ENCODE results near the gene PI3. TPM values are rescaled to one million over a fixed set of nuclear protein-coding genes. Genes with fewer than 3 reads are reported as not detected.
"Not testable (repeated sequence)": the region's sequence is repeated elsewhere in the genome, so short reads cannot be mapped to it uniquely, and the experiment has no call there.

Gene PI3, protein sequence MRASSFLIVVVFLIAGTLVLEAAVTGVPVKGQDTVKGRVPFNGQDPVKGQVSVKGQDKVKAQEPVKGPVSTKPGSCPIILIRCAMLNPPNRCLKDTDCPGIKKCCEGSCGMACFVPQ
- polyA plus RNA-seq (ENCODE audit: insufficient read length in 3 of 3) = not detected
- long read RNA-seq, donor 1 = 0 reads
- long read RNA-seq, donor 2 = 0 reads
- long read RNA-seq, donor 3 = 0 reads
- long read RNA-seq, donor 4 = 0 reads
- long read RNA-seq, donor 5 = 0 reads
- long read RNA-seq, donor 6 = 0 reads
- long read RNA-seq, donor 7 = 0 reads
- long read RNA-seq, donor 8 = 0 reads
- long read RNA-seq, donor 9 = 0 reads
- long read RNA-seq, donor 10 = 0 reads
- long read RNA-seq, donor 11 = 0 reads
- long read RNA-seq, donor 12, partial matches to known transcripts = 0 of 1 reads
- long read RNA-seq, donor 12, other reads (novel, unspliced or antisense) = 0 of 1 reads
- long read RNA-seq, donor 13 = 0 reads
- long read RNA-seq, donor 14 = 0 reads
- long read RNA-seq, donor 15, partial matches to known transcripts = 0 of 1 reads
- long read RNA-seq, donor 15, other reads (novel, unspliced or antisense) = 0 of 1 reads
- long read RNA-seq, donor 16 = 0 reads

DNA sequence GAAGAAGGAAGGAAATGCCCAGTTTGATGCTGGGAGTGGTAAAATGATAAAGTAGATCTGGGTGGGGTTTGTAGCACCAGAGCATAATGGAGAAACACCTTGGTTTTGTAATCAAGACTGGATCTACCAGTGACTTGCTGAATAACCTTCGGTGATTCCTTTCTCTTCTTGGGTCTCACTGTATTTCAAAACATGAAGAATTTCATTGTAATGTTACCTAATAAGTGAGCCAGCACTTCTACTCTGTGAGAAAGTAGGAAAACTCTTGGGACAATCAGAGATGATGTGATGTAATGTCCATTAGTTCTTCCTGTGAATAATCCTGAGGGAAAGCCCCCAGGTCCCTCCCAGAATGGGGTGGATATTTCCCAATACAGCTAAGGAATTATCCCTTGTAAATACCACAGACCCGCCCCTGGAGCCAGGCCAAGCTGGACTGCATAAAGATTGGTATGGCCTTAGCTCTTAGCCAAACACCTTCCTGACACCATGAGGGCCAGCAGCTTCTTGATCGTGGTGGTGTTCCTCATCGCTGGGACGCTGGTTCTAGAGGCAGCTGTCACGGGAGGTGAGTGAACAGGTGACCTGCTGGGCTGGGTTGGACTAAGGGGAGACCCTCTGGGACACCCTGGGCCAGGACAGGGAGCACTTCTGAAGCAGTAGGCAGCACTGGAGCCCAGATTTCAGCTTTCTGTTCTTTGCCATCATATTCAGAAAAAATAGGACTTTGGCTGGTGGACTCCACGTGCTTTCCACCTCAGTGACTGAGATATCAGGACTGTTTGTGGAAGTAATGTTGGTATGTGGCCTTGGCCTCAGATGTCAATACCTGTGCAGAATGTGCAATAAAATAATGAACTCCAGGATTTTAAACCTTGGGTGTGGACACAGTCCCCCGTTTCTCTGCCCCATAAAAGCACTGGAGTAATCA, at the start of gene PI3:
Gene PI3, plus strand, starts transcription at position 469 of the 931 bp plus-strand sequence. Its CDS starts 21 bp downstream, at position 490.
- no peak for DNase-seq

GRCh38 chr20:45128099-45128498, 46.6 kb upstream of the PI3 start:
- peak; percentile 19 for DNase-seq

- no peak for DNase-seq
These were observed 37.8 kb upstream of the PI3 start for GRCh38 chr20:45136911-45137310.

- no peak for DNase-seq
These were observed 36.0 kb upstream of the PI3 start for GRCh38 chr20:45138561-45139300.

GRCh38 chr20:45139733-45140375, 34.8 kb upstream of the PI3 start:
- DNase-seq = not testable (repeated sequence)

GRCh38 chr20:45140836-45141235, 33.9 kb upstream of the PI3 start:
- no peak for DNase-seq

GRCh38 chr20:45149062-45149461, 25.6 kb upstream of the PI3 start:
- no peak for DNase-seq

GRCh38 chr20:45152405-45152804, 22.3 kb upstream of the PI3 start:
- DNase-seq = no peak

- DNase-seq = no peak
These were observed 21.6 kb upstream of the PI3 start for GRCh38 chr20:45153147-45153546.

DNA sequence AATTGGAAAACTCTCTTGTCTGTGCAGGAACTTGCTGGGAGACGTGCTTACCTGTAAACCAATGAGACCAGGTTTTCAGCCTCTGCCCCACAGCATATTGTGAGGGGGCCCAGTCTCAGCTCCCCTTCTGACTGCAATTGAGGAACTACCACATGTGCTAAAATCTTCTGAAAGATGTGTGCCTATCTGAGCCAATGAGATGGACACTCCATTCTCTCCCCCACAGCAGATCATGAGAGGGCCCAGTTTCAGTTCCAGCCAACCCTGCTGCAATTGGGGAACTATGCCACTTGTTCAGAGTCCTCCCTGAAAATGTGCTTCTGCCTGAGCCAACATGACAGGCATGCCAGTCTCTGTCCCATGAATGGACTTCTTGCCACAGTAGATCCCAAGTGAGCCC, 20.9 kb upstream of the PI3 start:
- DNase-seq = no peak

DNA sequence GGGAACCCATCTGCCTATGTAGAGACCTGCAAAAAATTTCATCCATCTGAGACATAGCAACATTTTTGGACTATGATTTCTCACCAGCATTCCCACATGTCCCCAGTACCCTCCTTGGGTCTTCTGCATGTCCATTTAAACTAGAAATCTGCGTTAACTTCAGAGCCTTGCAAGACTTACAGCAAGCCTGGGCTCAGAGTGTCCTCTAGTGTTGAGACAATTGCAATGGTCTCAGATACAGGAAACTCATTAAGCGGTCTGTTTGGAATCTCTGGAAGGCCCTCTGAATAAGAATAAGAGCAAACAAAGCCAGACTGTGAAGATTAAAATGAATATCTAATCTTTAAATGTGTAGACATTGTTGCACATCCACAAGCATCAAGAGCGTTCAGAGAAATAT, 20.5 kb upstream of the PI3 start:
- DNase-seq = no peak

DNA sequence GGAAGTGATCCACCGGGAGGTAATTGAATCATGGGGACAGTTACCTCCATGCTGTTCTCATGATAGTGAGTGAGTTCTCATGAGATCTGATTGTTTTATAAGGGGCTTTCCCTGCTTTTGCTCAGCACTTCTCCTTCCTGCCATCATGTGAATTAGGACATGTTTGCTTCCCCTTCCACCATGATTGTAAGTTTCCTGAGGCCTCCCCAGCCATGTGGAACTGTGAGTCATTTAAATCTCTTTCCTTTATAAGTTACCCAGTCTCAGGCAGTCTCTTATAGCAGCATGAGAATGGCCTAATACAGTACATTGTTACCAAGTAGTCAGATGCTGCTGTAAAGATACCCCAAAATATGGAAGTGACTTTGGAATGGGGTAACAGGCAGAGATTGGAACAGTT, 19.9 kb upstream of the PI3 start:
- not testable (repeated sequence) for DNase-seq

GRCh38 chr20:45156713-45157112, 18.0 kb upstream of the PI3 start:
- DNase-seq = no peak

- no peak for DNase-seq
These were observed 16.7 kb upstream of the PI3 start for GRCh38 chr20:45157962-45158361.

GRCh38 chr20:45163083-45163803, 11.5 kb upstream of the PI3 start:
- DNase-seq = no peak

GRCh38 chr20:45164906-45165305, 9.8 kb upstream of the PI3 start:
- no peak for DNase-seq

GRCh38 chr20:45173522-45173921, 1.2 kb upstream of the PI3 start:
- DNase-seq = no peak

DNA sequence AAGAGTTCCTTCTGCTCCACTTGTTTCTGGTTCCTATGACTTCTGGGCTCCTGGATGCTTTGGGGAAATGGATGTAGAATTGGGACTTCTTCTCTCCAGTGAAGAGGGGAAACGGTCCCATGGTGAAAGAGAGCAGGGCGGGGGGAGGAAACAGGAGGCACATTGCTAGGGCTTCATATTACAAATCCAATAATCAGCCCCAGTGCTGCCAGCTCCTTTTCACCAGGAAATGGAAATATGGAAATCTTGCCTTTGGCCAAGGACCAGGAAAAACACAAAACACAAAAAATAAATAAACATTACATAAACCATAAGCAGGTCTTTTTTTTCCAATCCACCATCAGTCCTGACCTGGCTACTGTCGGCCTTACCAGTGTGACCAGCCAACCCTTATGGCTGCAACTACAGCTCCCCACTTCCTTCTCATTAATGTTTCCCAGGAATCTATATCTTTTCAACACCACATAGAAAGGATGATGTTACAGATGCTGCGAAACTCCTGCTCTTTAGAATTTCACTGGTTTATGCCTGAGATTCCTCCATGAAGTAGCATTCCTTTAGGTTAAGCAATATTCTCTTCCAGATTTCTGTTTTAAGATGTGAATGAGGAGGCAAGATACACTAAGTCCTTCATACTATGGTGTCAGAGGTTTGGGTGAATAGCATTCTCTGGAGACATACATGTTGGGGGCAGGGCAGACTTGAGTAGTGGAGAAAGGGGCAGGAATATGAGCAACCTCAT, 2.0 kb downstream of the PI3 start:
- DNase-seq = no peak

DNA sequence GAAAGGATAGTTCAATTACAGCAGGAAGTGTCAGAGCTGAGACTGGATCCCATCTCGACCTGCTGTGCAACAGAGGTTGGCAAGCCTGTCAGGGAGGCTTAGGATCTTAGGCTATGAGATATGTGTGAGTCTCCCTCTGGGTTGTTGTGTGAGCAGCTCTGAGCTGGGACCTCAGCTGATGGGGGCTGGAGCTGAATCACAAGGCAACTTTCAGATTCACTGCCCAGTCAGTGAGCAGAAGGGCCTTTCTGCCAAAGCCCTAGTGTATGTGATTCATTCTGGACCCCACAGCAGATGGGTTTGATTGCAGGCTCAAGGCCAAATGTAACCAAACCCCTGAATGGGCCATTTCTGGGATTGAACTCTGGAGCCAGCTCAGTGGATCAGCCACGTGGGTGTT, 4.5 kb downstream of the PI3 start:
- no peak for DNase-seq

- DNase-seq = no peak
These were observed 6.9 kb downstream of the PI3 start for GRCh38 chr20:45181639-45182038.
